Chondrocyte (in vitro differentiated cells): Measurements from ENCODE around the gene FRRS1. TPM values are rescaled to one million over a fixed set of nuclear protein-coding genes. Genes with fewer than 3 reads are reported as not detected.

ENCODE experiments used
- DNase-seq: peaks from one replicate; pipeline ENCODE4 v3.0.0; 2021; ENCODE audit warnings: mixed read lengths, low spot score
- H3K27ac Mint-ChIP-seq: one replicate; pipeline ENCODE4 v1.8.0; 2021; ENCODE audit warnings: mild to moderate bottlenecking, moderate library complexity, mixed read lengths; ENCODE audit not compliant: unreplicated experiment
- H3K27me3 Mint-ChIP-seq: 2 replicates; pipeline ENCODE4 v1.8.0; 2021; ENCODE audit warnings: low read depth, mixed read lengths
- H3K36me3 Mint-ChIP-seq: 2 replicates; pipeline ENCODE4 v1.8.0; 2021; ENCODE audit warnings: low read depth, mixed read lengths
- H3K4me1 Mint-ChIP-seq: 2 replicates; pipeline ENCODE4 v1.8.0; 2021; ENCODE audit warnings: low read depth, mild to moderate bottlenecking, mixed read lengths
- H3K4me3 Mint-ChIP-seq: one replicate; pipeline ENCODE4 v1.8.0; 2021; ENCODE audit warnings: mild to moderate bottlenecking, moderate library complexity, mixed read lengths; ENCODE audit not compliant: unreplicated experiment
- H3K9me3 Mint-ChIP-seq: 2 replicates; pipeline ENCODE4 v1.8.0; 2021; ENCODE audit warnings: low read depth, mixed read lengths
- total RNA-seq: library from RNA; stranded (reverse); gene quantifications from 3 replicates; pipeline ENCODE4 v1.2.1, GENCODE V29; 2021
- TF ChIP-seq, protein P1 (sequence below): fragments of 200-600 bp; sonication (generic); IDR thresholded peaks from 2 replicates; pipeline ENCODE4 v1.5.0; 2021; ENCODE audit warnings: antibody characterized with exemption, mild to moderate bottlenecking, moderate library complexity

FRRS1 gene
- total RNA-seq, 1 donor from 2014 or later, result 2.2 TPM

DNA sequence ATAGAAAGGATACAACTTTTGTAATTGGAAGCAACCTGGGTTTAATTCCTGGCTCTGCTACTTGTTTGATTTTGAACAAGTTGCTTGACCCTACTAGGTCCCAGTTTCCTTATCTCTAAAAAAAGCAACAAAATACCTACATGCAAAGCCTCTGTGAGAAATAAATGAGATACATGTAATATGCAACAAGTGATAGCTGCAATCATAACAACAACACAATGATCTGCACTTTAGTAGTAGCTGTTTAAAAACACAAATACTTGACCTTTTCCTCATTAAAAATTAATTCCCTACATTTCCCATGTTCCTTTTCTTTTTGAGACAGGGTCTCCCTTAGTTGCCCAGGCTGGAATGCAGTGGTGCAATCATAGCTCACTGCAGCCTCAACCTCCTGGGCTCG is 40.0 kb downstream of the FRRS1 start:
- no peak for DNase-seq
- Mint-ChIP-seq H3K27me3 (no peaks in the 10 kb centered on the region), H3K4me3 (no peak overlapping the region), H3K4me1 (peaks cover 26% of the 10 kb centered on the region), H3K27ac (no peak overlapping the region), H3K9me3 (no peaks in the 10 kb centered on the region), H3K36me3 (no peaks in the 10 kb centered on the region)
- TF ChIP-seq, protein P1, sequence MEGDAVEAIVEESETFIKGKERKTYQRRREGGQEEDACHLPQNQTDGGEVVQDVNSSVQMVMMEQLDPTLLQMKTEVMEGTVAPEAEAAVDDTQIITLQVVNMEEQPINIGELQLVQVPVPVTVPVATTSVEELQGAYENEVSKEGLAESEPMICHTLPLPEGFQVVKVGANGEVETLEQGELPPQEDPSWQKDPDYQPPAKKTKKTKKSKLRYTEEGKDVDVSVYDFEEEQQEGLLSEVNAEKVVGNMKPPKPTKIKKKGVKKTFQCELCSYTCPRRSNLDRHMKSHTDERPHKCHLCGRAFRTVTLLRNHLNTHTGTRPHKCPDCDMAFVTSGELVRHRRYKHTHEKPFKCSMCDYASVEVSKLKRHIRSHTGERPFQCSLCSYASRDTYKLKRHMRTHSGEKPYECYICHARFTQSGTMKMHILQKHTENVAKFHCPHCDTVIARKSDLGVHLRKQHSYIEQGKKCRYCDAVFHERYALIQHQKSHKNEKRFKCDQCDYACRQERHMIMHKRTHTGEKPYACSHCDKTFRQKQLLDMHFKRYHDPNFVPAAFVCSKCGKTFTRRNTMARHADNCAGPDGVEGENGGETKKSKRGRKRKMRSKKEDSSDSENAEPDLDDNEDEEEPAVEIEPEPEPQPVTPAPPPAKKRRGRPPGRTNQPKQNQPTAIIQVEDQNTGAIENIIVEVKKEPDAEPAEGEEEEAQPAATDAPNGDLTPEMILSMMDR, result no peak

DNA sequence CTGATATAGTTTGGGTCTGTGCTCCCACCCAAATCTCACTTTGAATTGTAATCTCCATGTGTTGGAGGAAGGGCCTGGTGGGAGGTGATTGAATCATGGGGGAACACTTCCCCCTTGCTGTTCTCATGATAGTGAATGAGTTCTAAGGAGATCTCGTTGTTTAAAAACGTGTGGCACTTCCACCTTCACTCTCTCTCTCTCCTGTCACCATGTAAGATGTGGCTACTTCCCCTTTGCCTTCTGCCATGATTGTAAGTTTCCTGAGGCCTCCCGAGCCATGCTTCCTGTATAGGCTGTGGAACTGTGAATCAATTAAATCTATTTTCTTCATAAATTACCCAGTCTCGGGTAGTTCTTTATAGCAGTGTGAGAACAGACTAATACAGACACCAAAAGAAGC is 40.4 kb downstream of the FRRS1 start:
- DNase-seq, result no peak
- TF ChIP-seq, protein P1, result no peak

DNA sequence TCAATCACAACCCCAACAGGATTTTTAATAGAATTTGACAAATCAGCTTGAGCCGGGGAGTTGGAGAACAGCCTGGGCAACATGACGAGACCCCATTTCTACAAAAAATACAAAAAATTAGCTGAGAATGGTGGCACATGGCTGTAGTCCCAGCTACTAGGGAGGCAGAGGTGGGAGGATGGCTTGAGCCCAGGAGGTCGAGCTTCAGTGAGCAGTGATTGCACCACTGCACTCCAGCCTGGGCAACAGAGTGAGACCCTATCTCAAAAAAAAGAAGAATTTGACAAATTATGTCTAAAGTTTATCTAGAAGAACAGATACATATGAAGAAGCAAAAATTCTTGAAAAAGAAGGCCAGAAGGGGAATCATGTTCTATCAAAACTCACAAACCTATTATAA is 43.2 kb downstream of the FRRS1 start:
- Mint-ChIP-seq H3K9me3 (no peaks in the 10 kb centered on the region), H3K4me1 (peaks cover 9% of the 10 kb centered on the region), H3K36me3 (no peaks in the 10 kb centered on the region), H3K27me3 (no peaks in the 10 kb centered on the region), H3K4me3 (no peak overlapping the region), H3K27ac (no peak overlapping the region)
- TF ChIP-seq, protein P1, result no peak
- DNase-seq, result no peak

More for the DNA sequence above, 40.4 kb downstream of the FRRS1 start:
- H3K27me3 Mint-ChIP-seq, result no peaks in the 10 kb centered on the region
- no peak overlapping the region for H3K27ac Mint-ChIP-seq
- H3K9me3 Mint-ChIP-seq, result no peaks in the 10 kb centered on the region
- peaks cover 22% of the 10 kb centered on the region for H3K4me1 Mint-ChIP-seq
- no peak overlapping the region for H3K4me3 Mint-ChIP-seq
- no peaks in the 10 kb centered on the region for H3K36me3 Mint-ChIP-seq

DNA sequence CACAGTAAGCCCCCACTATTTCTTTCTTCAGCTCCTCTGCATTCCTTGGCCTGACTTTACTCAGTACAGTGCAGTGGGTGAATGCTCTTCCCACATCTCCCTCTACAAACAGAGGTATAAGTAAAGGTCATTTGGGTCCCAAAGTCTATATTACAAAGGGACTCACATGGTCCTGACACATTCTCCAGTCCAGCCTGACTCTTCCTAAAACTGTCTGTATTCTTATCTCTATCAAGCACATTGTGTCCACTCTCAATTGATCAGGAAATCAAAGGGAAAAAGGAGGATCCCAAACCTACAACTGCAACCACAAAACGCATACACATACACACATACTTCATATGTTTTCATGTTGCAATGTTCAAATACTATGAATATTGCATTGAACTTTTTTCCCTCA is 49.4 kb downstream of the FRRS1 start:
- no peaks in the 10 kb centered on the region for H3K9me3 Mint-ChIP-seq
- H3K27ac Mint-ChIP-seq, result no peak overlapping the region
- TF ChIP-seq, protein P1, result no peak
- no peak for DNase-seq
- H3K4me1 Mint-ChIP-seq, result no peaks in the 10 kb centered on the region
- no peaks in the 10 kb centered on the region for H3K27me3 Mint-ChIP-seq
- no peak overlapping the region for H3K4me3 Mint-ChIP-seq
- no peaks in the 10 kb centered on the region for H3K36me3 Mint-ChIP-seq

DNA sequence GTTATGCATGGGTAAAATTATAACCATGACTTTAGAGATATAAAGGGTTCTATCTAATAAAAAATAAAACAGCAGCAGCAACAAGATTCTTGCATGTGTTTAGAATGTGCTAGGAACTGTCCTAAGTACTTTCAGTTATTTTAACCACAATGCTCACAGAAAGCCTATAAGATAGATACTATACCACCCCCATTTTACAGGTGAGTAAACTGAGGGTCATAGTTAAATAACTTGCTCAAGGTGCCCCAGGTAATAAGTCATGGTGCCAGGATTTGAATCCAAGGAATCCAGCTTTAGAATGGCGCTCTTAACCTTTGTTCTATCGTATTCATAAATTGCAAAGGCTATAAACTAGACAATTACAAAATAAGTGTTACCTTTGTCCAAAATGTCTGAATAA is 53.4 kb downstream of the FRRS1 start:
- Mint-ChIP-seq H3K9me3 (no peaks in the 10 kb centered on the region), H3K27me3 (no peaks in the 10 kb centered on the region), H3K4me1 (no peaks in the 10 kb centered on the region), H3K27ac (no peak overlapping the region), H3K36me3 (no peaks in the 10 kb centered on the region), H3K4me3 (no peak overlapping the region)
- DNase-seq, result no peak
- TF ChIP-seq, protein P1, result no peak
